ENCODE data around the gene DDIT3.
"Not testable (repeated sequence)": the region's sequence is repeated elsewhere in the genome, so short reads cannot be mapped to it uniquely, and the experiment has no call there.

DDIT3 gene

DNA sequence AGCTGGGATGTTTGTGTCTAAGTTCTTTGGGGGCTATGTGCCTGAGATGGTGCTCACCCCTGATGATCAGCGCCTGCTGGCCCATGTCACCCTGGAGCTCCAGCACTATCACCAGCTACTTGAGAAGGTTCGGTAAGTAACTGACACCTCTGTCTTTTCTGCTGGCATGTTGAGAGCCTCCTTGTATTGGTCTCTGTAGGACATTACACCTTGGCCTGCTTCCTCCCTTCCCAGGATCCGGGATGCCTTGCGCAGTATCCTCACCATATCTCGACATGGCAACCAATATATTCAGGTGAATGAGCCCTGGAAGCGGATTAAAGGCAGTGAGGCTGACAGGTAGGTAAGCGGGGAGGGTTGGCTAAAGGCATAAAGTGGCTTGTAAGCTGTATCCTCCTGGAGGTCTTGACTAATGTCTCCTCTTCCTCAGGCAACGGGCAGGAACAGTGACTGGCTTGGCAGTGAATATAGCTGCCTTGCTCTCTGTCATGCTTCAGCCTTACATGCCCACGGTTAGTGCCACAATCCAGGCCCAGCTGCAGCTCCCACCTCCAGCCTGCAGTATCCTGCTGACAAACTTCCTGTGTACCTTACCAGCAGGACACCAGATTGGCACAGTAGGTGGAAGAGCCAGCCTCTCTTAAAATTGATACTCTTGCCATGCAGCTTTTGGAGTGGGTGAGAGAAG, 5.5 kb downstream of the DDIT3 start:
- Histone ChIP-seq H3K4me3 (replicated peaks; ENCODE audit: low read depth, low read length) (no peak overlapping the region), H3K36me3 (ENCODE audit: control insufficient read depth, insufficient read depth, low read length) (peaks cover 39% of the 10 kb centered on the region), H3K27me3 (replicated peaks; ENCODE audit: control insufficient read depth, insufficient read depth, low read length) (no peaks in the 10 kb centered on the region)
- DNase-seq (ENCODE audit: extremely low read depth, insufficient read length), result no peak
- TF ChIP-seq, protein P1, sequence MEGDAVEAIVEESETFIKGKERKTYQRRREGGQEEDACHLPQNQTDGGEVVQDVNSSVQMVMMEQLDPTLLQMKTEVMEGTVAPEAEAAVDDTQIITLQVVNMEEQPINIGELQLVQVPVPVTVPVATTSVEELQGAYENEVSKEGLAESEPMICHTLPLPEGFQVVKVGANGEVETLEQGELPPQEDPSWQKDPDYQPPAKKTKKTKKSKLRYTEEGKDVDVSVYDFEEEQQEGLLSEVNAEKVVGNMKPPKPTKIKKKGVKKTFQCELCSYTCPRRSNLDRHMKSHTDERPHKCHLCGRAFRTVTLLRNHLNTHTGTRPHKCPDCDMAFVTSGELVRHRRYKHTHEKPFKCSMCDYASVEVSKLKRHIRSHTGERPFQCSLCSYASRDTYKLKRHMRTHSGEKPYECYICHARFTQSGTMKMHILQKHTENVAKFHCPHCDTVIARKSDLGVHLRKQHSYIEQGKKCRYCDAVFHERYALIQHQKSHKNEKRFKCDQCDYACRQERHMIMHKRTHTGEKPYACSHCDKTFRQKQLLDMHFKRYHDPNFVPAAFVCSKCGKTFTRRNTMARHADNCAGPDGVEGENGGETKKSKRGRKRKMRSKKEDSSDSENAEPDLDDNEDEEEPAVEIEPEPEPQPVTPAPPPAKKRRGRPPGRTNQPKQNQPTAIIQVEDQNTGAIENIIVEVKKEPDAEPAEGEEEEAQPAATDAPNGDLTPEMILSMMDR (IDR thresholded peaks at IDR 0.05; ENCODE audit: insufficient read depth, low read length, poor library complexity, severe bottlenecking), result no peak

DNA sequence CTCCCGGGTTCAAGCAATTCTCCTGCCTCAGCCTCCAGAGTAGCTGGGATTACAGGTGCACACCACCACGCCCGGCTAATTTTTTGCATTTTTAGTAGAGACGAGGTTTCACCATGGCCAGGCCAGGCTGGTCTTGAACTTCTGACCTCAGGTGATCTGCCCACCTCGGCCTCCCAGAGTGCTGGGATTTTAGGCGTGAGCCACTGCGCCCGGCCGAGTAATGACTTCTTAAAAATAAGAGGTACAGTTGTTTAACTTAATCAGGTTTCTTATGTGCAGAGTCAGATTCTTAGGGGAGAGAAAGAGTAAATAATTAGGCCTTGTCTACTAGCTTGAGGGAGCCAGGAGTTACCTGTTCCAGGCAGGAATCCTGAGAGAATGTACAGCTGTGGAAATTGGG, 6.1 kb downstream of the DDIT3 start:
- not testable (repeated sequence) for H3K27me3 ChIP-seq (replicated peaks; ENCODE audit: control insufficient read depth, insufficient read depth, low read length); DNase-seq (ENCODE audit: extremely low read depth, insufficient read length); H3K4me3 ChIP-seq (replicated peaks; ENCODE audit: low read depth, low read length)
- peaks cover 38% of the 10 kb centered on the region for H3K36me3 ChIP-seq (ENCODE audit: control insufficient read depth, insufficient read depth, low read length)

DNA sequence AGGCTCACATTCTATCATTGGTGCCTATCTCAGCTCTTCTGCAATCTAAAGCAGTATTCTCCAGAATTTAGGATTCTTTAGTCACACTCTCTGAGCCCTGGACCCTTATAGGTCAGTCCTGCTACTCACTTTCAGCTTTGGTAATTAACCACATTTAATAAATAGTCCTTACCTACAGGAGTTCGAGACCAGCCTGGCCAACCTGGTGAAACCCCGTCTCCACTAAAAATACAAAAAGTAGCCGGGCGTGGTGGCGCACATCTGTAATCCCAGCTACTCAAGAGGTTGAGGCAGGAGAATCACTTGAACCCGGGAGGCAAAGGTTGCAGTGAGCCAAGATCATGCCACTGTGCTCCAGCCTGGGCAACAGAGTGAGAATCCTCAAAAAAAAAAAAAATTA, 6.6 kb downstream of the DDIT3 start:
- peaks cover 38% of the 10 kb centered on the region for H3K36me3 ChIP-seq (ENCODE audit: control insufficient read depth, insufficient read depth, low read length)
- not testable (repeated sequence) for H3K4me3 ChIP-seq (replicated peaks; ENCODE audit: low read depth, low read length); DNase-seq (ENCODE audit: extremely low read depth, insufficient read length); H3K27me3 ChIP-seq (replicated peaks; ENCODE audit: control insufficient read depth, insufficient read depth, low read length)

GRCh38 chr12:57513266-57513665, 7.0 kb downstream of the DDIT3 start:
- no peak for DNase-seq (ENCODE audit: extremely low read depth, insufficient read length)
- TF ChIP-seq, protein P1 (IDR thresholded peaks at IDR 0.05; ENCODE audit: insufficient read depth, low read length, poor library complexity, severe bottlenecking), result no peak
- peaks cover 38% of the 10 kb centered on the region for H3K36me3 ChIP-seq (ENCODE audit: control insufficient read depth, insufficient read depth, low read length)
- no peak overlapping the region for H3K4me3 ChIP-seq (replicated peaks; ENCODE audit: low read depth, low read length)
- no peaks in the 10 kb centered on the region for H3K27me3 ChIP-seq (replicated peaks; ENCODE audit: control insufficient read depth, insufficient read depth, low read length)

- H3K4me3 ChIP-seq (replicated peaks; ENCODE audit: low read depth, low read length), result no peak overlapping the region
- DNase-seq (ENCODE audit: extremely low read depth, insufficient read length), result no peak
- TF ChIP-seq, protein P1 (IDR thresholded peaks at IDR 0.05; ENCODE audit: insufficient read depth, low read length, poor library complexity, severe bottlenecking), result no peak
- H3K36me3 ChIP-seq (ENCODE audit: control insufficient read depth, insufficient read depth, low read length), result peaks cover 34% of the 10 kb centered on the region
- no peaks in the 10 kb centered on the region for H3K27me3 ChIP-seq (replicated peaks; ENCODE audit: control insufficient read depth, insufficient read depth, low read length)
These were observed 7.6 kb downstream of the DDIT3 start for GRCh38 chr12:57512665-57513064.

DNA sequence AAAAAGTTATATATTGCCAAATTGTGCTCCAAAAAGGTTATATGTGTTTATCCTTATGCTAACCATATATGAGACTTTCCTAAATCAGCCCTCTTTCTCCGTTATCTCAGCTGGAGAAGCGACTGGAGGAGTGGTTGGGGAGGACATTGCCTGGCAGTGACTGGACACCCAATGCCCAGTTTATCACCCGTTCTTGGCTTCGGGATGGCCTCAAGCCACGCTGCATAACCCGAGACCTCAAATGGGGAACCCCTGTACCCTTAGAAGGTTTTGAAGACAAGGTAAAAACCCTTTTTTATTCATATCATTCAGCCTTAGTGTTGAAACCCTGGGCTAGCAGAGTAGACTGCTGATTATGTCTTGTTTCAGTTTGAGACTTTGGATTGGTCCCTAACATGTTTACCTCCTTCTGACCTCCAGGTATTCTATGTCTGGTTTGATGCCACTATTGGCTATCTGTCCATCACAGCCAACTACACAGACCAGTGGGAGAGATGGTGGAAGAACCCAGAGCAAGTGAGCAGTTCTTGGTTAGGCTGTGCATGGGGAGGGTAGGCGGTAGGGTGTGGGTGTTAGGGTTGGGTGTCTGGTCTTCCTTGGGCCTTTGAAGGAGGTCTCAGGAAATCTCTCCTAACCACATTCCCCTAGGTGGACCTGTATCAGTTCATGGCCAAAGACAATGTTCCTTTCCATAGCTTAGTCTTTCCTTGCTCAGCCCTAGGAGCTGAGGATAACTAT, 8.6 kb downstream of the DDIT3 start:
- no peaks in the 10 kb centered on the region for H3K27me3 ChIP-seq (replicated peaks; ENCODE audit: control insufficient read depth, insufficient read depth, low read length)
- DNase-seq (ENCODE audit: extremely low read depth, insufficient read length), result no peak
- peaks cover 28% of the 10 kb centered on the region for H3K36me3 ChIP-seq (ENCODE audit: control insufficient read depth, insufficient read depth, low read length)
- TF ChIP-seq, protein P1 (IDR thresholded peaks at IDR 0.05; ENCODE audit: insufficient read depth, low read length, poor library complexity, severe bottlenecking), result no peak
- no peak overlapping the region for H3K4me3 ChIP-seq (replicated peaks; ENCODE audit: low read depth, low read length)
